H1 (cell line): ENCODE results near the gene KRT24.

ENCODE experiments used
- CTCF ChIP-seq, 3 experiments: IDR thresholded peaks; 1 replicate in 2 of 3; 2 replicates in 1 of 3; pipeline versions ENCODE4 v1.5.1 to v1.6.1; 2011; ENCODE audit warnings: low read length in 3 of 3, mild to moderate bottlenecking in 3 of 3, inconsistent platforms in 2 of 3, low read depth in 1 of 3, moderate library complexity in 1 of 3; ENCODE audit not compliant: insufficient read depth in 1 of 3; ENCODE audit errors: control extremely low read depth in 1 of 3
- POLR2A ChIP-seq, 2 experiments: IDR thresholded peaks; 1 replicate in 1 of 2; 2 replicates in 1 of 2; pipeline ENCODE4 v1.6.1; 2011; ENCODE audit warnings: low read depth in 2 of 2, low read length in 2 of 2, mild to moderate bottlenecking in 2 of 2; ENCODE audit errors: control extremely low read depth in 1 of 2
- POLR2AphosphoS5 ChIP-seq: IDR thresholded peaks from 2 replicates; pipeline ENCODE4 v1.6.1; 2011; ENCODE audit warnings: low read depth, low read length
- SIN3A ChIP-seq, 2 experiments: IDR thresholded peaks in 1 of 2; conservative IDR thresholded peaks in 1 of 2; 2 replicates each; pipeline ENCODE4 v1.6.1; 2011 to 2012; ENCODE audit warnings: low read length in 2 of 2, improper control_type of control experiment in 1 of 2, low read depth in 1 of 2, mild to moderate bottlenecking in 1 of 2
- TAF7 ChIP-seq: optimal IDR thresholded peaks from 2 replicates; pipeline ENCODE3; 2011; ENCODE audit warnings: low read depth, mild to moderate bottlenecking, inconsistent platforms, low read length, moderate library complexity, borderline replicate concordance
- YY1 ChIP-seq: IDR thresholded peaks from 2 replicates; pipeline ENCODE4 v1.6.1; 2011; ENCODE audit warnings: low read depth, mild to moderate bottlenecking, low read length

GRCh38 chr17:40697297-40697696 is 6.3 kb downstream of the KRT24 start:
- TF ChIP-seq TAF7: no peak
- TF ChIP-seq YY1: no peak
- no peak for TF ChIP-seq CTCF (IDR thresholded peaks at IDR 0.05; ENCODE audit: control extremely low read depth in 1 of 3, insufficient read depth in 1 of 3, low read depth in 1 of 3, low read length in 3 of 3)
- TF ChIP-seq POLR2AphosphoS5: no peak
- no peak for TF ChIP-seq SIN3A (conservative IDR thresholded peaks at IDR 0.05 in 1 of 2, IDR thresholded peaks at IDR 0.05 in 1 of 2; ENCODE audit: low read depth in 1 of 2, low read length in 2 of 2)
- TF ChIP-seq POLR2A (IDR thresholded peaks at IDR 0.05; ENCODE audit: control extremely low read depth in 1 of 2, low read depth in 2 of 2, low read length in 2 of 2): no peak
